GM20000 (cell line): Measurements from ENCODE around the gene RAB40B.
"Not testable (repeated sequence)": the region's sequence is repeated elsewhere in the genome, so short reads cannot be mapped to it uniquely, and the experiment has no call there.

Experiments used
- DNase-seq: peaks from one replicate; pipeline ENCODE4 v3.0.0; 2012; ENCODE audit warnings: low spot score
- TF ChIP-seq, protein P1 (sequence below): IDR thresholded peaks from 2 replicates; pipeline ENCODE4 v1.5.1; 2012; ENCODE audit warnings: mild to moderate bottlenecking, control low read depth; ENCODE audit errors: extremely low read depth, missing control alignments

Gene RAB40B

DNA sequence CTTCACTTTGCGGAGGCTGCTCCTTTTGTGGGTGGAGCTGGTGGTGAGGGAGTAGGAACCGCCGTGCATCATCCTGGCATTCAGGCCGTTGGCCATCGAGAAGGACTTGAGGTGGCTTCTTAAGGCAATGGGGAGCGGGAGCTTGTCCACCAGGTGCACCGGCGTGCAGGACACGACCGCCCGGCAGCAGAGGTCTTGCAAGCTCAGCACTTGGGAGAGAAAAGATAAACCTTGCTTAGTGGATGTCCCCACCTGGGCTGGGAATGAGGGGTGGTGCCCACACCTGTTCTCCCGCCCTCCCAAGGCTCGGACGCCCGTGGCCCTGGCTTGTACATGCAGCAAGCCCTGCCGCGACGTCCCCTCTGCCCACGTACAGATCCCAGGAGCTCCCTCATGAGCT is 40.6 kb downstream of the RAB40B start:
- TF ChIP-seq, protein P1, sequence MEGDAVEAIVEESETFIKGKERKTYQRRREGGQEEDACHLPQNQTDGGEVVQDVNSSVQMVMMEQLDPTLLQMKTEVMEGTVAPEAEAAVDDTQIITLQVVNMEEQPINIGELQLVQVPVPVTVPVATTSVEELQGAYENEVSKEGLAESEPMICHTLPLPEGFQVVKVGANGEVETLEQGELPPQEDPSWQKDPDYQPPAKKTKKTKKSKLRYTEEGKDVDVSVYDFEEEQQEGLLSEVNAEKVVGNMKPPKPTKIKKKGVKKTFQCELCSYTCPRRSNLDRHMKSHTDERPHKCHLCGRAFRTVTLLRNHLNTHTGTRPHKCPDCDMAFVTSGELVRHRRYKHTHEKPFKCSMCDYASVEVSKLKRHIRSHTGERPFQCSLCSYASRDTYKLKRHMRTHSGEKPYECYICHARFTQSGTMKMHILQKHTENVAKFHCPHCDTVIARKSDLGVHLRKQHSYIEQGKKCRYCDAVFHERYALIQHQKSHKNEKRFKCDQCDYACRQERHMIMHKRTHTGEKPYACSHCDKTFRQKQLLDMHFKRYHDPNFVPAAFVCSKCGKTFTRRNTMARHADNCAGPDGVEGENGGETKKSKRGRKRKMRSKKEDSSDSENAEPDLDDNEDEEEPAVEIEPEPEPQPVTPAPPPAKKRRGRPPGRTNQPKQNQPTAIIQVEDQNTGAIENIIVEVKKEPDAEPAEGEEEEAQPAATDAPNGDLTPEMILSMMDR = no peak
- DNase-seq = no peak

DNA sequence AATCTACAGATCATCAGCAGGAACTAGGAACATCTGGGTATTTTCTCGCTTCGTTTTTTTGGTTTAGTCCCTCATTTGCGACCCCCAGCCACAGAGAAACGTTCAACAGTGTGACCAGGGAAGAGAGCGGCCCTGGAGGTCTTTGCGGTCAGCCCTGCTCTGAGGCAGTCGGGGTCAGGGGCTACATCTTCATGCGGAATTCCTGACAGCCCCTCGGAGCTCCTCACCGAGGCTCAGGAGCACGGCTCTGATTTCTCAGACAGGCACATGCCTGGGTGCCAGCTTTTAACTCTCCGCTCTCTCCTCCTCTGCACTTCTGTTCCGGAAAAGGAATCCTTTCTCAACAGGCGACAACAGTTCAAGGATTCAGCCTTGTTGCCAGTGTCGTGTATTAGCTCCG is 42.2 kb downstream of the RAB40B start:
- no peak for DNase-seq
- TF ChIP-seq, protein P1 = no peak

DNA sequence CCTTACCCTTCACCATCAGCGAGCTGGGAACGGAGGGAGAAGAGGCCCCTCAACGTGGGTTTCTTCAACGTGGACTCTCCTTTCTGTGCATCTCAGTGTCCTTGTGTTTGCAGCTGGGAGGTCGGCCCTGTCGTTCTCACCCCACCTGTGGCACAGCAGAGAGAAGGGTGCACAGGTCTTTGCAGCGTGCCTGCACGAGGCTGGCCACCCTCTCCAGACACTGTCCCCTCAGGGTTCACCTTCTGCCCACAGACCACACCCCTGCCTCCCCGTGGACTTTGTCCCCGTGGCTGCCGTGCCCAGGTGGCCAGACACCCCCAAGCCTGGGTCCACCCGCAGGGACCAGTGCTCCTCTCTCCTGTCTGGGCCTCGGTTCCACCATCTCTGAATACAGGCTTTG is 43.0 kb downstream of the RAB40B start:
- TF ChIP-seq, protein P1 = no peak
- DNase-seq = no peak

DNA sequence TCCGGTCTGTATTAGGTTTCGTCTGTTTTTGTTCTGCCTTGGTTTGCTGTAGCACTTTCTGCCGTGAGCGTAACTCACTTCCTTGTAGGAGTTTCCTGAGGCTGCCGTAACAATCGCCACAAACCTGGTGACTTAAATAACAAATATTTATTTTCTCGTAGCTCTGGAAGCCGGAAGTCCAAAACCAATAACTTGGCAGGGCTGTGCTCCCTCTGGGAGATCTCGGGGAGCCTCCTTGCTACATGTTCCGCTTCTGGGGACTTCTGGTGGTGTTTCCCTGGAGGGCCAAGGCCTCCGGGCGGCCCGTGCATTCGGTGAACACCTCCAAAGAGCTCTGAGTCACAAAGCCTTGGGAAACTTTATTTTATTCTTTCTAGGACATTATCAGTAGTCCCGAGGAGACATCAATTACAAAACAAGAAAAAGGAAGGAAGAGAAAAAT is 43.4 kb downstream of the RAB40B start:
- TF ChIP-seq, protein P1 = no peak
- no peak for DNase-seq

DNA sequence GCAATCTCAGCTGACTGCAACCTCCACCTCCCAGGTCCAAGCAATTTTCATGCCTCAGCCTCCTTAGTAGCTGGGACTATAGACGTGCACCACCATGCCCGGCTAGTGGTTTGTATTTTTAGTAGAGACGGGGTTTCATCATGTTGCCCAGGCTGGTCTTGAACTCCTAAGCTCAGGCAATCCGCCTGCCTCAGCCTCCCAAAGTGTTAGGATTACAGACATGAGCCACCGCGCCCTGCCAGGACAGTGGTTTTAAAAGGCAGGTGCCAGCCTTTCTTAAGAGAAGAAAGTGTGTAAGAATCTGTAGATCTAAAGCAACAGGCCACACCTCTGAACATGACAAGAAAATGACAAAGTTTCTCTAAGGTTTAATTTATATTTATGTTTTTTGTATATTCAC is 43.9 kb downstream of the RAB40B start:
- DNase-seq = not testable (repeated sequence)

DNA sequence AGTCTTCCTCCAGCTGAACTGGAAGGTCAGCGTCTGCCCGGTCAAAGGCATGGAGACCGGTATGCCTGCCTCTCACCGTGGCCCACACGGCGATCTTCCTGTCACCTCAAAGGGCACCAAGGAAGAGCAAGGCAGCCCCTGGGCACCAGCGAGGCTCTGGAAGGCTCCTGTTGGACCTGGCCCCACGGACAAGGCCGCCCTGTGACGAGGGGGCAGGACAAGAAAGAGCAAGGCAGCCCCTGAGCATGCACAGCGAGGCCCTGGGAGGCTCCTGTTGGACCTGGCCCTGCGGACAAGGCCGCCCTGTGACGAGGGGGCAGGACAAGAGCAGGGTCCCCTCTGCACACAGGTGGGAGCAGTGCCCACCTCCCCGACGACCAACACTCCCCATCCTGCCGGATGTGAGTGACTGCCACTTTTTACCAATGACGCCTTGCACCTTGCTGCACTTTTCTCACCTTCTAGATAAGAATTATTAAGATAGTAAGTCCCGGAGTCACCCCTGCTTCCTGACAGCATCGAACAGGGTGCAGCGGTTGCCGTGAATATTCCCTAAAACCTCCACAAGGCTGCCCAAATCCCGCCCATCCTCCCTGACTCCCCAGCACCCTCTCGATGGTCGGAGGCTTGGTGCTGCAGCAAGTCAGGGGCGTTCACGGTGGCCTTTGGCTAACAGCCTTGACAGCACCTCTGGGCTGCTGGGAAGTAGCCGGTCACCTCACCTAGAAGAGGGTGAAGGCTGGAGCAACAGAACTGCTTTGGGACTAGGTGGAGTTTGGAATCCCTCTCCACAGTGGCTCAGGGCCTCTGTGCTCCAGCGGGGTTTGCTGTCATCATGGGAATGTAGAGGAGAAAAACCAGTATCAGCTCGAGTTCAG is 44.6 kb downstream of the RAB40B start:
- no peak for DNase-seq
- TF ChIP-seq, protein P1 = no peak

DNA sequence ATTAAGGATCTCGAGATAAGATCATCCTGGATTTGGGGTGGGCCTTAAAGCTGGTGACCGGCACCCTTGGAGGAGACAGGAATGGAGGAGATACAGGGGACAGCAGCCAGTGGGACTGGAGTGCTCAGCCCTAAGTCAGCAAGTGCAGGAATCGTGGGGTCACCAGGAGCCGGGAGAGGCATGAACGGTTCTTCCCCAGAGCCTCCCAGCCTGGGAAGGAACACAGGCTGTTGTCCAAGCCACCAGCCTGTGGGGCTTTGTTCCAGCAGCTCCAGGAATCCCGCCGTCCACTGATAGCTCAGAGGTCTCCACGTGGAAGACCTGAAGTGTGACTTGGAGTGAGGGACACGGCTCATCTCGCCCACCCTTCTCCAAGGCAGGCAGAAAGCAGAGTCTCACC is 47.8 kb downstream of the RAB40B start:
- DNase-seq = no peak
- TF ChIP-seq, protein P1 = no peak

DNA sequence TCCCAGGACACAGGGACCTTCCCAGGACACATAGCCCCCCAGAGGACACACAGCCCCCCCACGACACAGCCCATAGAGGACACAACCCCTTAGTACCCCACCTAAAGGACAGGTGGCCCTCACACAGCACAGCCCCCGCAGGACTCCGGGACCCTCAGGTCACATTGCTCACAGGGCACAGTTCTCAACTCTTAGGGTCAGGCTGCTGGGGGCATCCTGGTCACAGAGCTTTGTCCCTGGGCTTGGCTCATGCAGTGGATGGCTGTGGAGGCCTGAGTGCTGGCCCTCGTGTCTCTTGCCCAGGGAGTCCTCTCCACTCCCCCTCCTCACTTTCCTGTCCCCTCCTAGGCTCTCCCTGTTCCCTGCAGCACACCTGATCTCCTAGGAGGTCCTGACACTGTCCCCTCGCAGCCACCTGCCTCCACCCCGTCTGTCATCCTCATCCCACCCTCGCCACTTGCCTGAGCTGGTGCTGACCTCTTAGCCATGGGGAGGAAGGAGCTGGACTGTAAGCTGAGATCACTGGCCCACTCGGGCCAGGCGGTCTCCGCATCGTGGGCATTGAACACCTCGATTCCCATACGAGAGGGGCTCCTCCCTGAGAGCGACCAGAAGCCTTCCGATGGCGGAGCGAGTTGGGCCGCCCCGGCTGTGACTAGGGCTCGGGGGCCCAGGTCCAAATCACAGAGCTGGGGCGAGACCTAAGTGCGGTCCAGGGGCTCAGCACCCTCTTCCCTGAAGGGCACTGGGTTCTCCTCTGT is 48.8 kb downstream of the RAB40B start:
- TF ChIP-seq, protein P1 = no peak
- DNase-seq = no peak
